A673 (cell line): Measurements from ENCODE around the gene APOOL. TPM values are rescaled to one million over a fixed set of nuclear protein-coding genes. Genes with fewer than 3 reads are reported as not detected.

Experiments
- BruUV-seq: library from RNA; stranded (reverse); fragments of 400-500 nt; replicated peaks from 2 replicates; lab custom pipeline; 2021; lab: Mats Ljungman, UMichigan
- CTCF ChIA-PET: fragments of 300-600 bp; sonication (Branson Sonifier 250); formaldehyde crosslinking; loops from one replicate; lab custom pipeline; 2022; ENCODE audit warnings: antibody characterized with exemption; lab: Charles Lee
- POLR2A ChIA-PET: fragments of 300-600 bp; sonication (Branson Sonifier 250); formaldehyde crosslinking; loops from one replicate; lab custom pipeline; 2022; ENCODE audit warnings: antibody characterized with exemption; ENCODE audit not compliant: low non-redundant PET; lab: Charles Lee
- DNase-seq: peaks from one replicate; pipeline ENCODE4 v3.0.0-alpha.2; 2015; ENCODE audit warnings: low spot score
- H3K27ac ChIP-seq: fragments of 200-600 bp; sonication (generic); 2 replicates; pipeline ENCODE4 v1.5.1; 2016; ENCODE audit warnings: mixed run types, low read depth, mild to moderate bottlenecking, mixed read lengths, antibody characterized with exemption, low read length; ENCODE audit not compliant: poor library complexity, severe bottlenecking
- H3K27me3 ChIP-seq: fragments of 200-600 bp; sonication (generic); replicated peaks from 2 replicates; pipeline ENCODE4 v1.6.1; 2017; ENCODE audit warnings: mixed run types, low read depth, mild to moderate bottlenecking, mixed read lengths, antibody characterized with exemption, low read length; ENCODE audit not compliant: insufficient read depth, poor library complexity
- H3K36me3 ChIP-seq: fragments of 200-600 bp; sonication (generic); 2 replicates; pipeline ENCODE4 v1.6.1; 2016; ENCODE audit warnings: mixed run types, mild to moderate bottlenecking, mixed read lengths, antibody characterized with exemption, low read length; ENCODE audit not compliant: insufficient read depth, poor library complexity, severe bottlenecking
- H3K4me1 ChIP-seq: fragments of 200-600 bp; sonication (generic); 2 replicates; pipeline ENCODE4 v1.6.1; 2017; ENCODE audit warnings: mixed run types, mild to moderate bottlenecking, mixed read lengths, antibody characterized with exemption, low read length; ENCODE audit not compliant: insufficient read depth, poor library complexity, severe bottlenecking
- H3K4me3 ChIP-seq: fragments of 200-600 bp; sonication (generic); 2 replicates; pipeline ENCODE4 v1.5.1; 2016; ENCODE audit warnings: low read depth, mixed run types, mild to moderate bottlenecking, mixed read lengths, low read length; ENCODE audit not compliant: poor library complexity, severe bottlenecking
- H3K9me3 ChIP-seq: fragments of 200-600 bp; sonication (generic); 2 replicates; pipeline ENCODE4 v1.6.1; 2016; ENCODE audit warnings: mixed run types, low read depth, mild to moderate bottlenecking, mixed read lengths, antibody characterized with exemption, low read length; ENCODE audit not compliant: poor library complexity, severe bottlenecking
- CTCF ChIP-seq: fragments of 300-800, 200-600 bp; sonication (generic); conservative IDR thresholded peaks from 2 replicates; pipeline ENCODE4 v1.5.1; 2017; ENCODE audit warnings: low read depth, mild to moderate bottlenecking, antibody characterized with exemption, low read length, moderate library complexity, mixed read lengths
- EZH2 ChIP-seq: fragments of 200-600 bp; sonication (generic); IDR thresholded peaks from 2 replicates; pipeline ENCODE4 v1.6.1; 2017; ENCODE audit warnings: borderline replicate concordance, low read depth, mild to moderate bottlenecking, mixed read lengths, antibody characterized with exemption, low read length; ENCODE audit not compliant: poor library complexity, severe bottlenecking
- intact Hi-C: fragments of 100-400 bp; cut with micrococcal nuclease; formaldehyde crosslinking; loops from one replicate; pipeline ENCODE4 v1.10.0; 2022; ENCODE audit not compliant: unreplicated experiment
- total RNA-seq: library from RNA; stranded (reverse); gene quantifications from 2 replicates; pipeline ENCODE4 v1.2.3, GENCODE V29; 2021

APOOL gene
- total RNA-seq, 1 experiment from 2014 or later = 22.6 TPM

GRCh38 chrX:85114776-85115175 is 111.1 kb downstream of the APOOL start:
- CTCF ChIA-PET = no interaction called here
- DNase-seq = peak; percentile 17
- Histone ChIP-seq H3K27me3 (no peaks in the 10 kb centered on the region), H3K27ac (no peak overlapping the region), H3K36me3 (no peaks in the 10 kb centered on the region), H3K9me3 (no peaks in the 10 kb centered on the region), H3K4me3 (no peak overlapping the region), H3K4me1 (no peaks in the 10 kb centered on the region)
- intact Hi-C loops = no loop called here
- TF ChIP-seq EZH2 (no peak), CTCF (peak; percentile 32; the same call in 1 of the 2 replicates)
- POLR2A ChIA-PET = interaction anchor here (0.6 kb wide), 1 partner anchor 50 kb away, joined by 3 read pairs; no protein-coding TSS in a partner anchor
- no TSS peak for BruUV-seq

GRCh38 chrX:85115252-85115651 is 111.6 kb downstream of the APOOL start:
- ChIA-PET POLR2A (no interaction called here), CTCF (no interaction called here)
- Histone ChIP-seq H3K36me3 (no peaks in the 10 kb centered on the region), H3K4me1 (no peaks in the 10 kb centered on the region), H3K27ac (no peak overlapping the region), H3K9me3 (no peaks in the 10 kb centered on the region), H3K4me3 (no peak overlapping the region), H3K27me3 (no peaks in the 10 kb centered on the region)
- no peak for TF ChIP-seq EZH2
- no peak for TF ChIP-seq CTCF
- intact Hi-C loops = no loop called here
- no peak for DNase-seq
- BruUV-seq = no TSS peak

- POLR2A ChIA-PET = no interaction called here
- Histone ChIP-seq H3K27me3 (no peaks in the 10 kb centered on the region), H3K4me3 (no peak overlapping the region), H3K4me1 (no peaks in the 10 kb centered on the region), H3K36me3 (no peaks in the 10 kb centered on the region), H3K27ac (no peak overlapping the region), H3K9me3 (no peaks in the 10 kb centered on the region)
- CTCF ChIA-PET = no interaction called here
- BruUV-seq = no TSS peak
- no peak for DNase-seq
- intact Hi-C loops = no loop called here
- TF ChIP-seq EZH2 (no peak), CTCF (no peak)
Measured at GRCh38 chrX:85136409-85136808, 132.7 kb downstream of the APOOL start.
